ENCODE measurements around the gene NOX3. TPM values are rescaled to one million over a fixed set of nuclear protein-coding genes. Genes with fewer than 3 reads are reported as not detected.

The NOX3 gene
- polyA plus RNA-seq, 1 donor from 2014 or later, result 0.11 TPM

DNA sequence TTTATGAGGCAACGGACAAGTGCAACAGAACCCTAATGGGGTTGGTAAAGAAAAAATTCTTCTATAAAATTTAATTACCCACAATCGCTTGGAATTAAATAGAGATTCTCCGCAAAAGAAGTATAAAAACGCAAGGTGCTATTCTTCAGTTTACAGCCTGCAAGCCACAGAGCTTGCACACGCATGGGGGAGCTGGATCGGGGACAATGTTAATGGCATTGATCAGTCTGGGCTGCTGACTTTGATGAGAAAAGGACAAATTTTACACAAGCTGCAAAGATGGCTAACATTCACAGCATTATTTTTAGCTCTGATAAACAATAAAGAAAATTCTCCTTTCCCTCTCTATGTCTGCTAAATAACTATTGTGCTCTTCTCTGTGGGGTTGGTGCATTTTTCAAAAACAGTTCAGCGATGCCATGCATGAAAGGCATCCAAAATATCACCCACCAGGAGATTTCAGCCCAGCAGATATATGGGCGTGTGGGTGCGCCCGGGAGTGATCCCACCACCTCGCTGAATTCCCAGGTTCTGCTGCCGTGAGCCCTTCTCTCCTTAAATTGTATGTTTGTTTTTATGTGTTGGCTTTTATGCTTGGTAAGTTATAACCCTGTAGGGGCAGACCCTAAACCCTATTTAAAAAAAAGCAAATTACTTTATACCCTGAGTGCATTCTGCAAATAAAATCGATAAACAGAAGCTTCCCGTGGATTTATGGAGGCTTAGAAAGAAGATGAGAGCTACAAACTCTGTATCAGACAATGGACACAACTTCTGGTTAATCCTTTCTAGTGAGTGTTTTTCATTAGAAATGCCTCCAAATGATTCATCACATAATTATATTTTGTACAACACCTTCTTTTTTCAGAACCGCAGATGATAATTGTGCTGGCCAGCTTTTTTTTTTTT, 55.6 kb downstream of the NOX3 start:
- Histone ChIP-seq H3K4me3 (ENCODE audit: low read length) (no peak overlapping the region), H3K4me2 (ENCODE audit: low read length) (no peak overlapping the region)

DNA sequence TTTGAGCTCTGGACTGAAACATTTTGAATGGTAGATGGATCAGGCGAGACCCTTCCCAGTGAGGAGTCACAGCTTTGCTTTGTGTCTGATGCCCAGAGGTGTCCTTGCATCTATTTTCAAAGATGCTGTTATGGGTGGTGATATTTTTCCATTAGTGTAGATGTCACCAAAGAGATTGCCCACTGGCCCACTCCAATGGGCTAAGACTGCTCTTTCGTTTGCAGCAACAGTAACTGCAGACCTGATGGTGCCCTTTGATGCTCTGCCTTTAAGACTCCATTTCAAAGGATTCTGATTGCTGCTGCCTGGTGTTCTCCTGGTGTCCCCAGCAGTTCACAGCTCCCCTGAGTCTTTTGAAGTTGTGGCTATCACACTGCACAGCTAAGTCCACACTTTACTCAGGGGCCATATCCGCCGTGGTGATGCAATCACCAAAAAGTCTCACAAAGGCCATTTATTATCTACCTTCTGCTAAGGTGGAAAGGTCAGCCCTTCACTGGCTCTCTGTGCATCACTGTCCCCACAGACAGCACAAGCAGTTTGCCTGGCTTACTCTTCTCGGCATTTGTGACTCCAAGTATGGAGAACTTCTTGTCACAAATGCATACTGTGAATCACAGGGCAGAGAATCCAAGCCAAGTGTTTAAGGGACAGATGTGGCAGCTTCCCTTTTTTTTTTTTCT, 56.4 kb downstream of the NOX3 start:
- Histone ChIP-seq H3K9me3 (ENCODE audit: low read length) (no peaks in the 10 kb centered on the region), H3K4me2 (ENCODE audit: low read length) (no peak overlapping the region), H3F3A (ENCODE audit: insufficient read depth, low read length, poor library complexity, severe bottlenecking) (no peaks in the 10 kb centered on the region), H3K27ac (ENCODE audit: low read length) (no peak overlapping the region), H3K27me3 (ENCODE audit: insufficient read depth, low read depth, low read length) (no peaks in the 10 kb centered on the region), H3K9me2 (ENCODE audit: insufficient read depth, low read length) (no peaks in the 10 kb centered on the region), H3K36me3 (ENCODE audit: insufficient read depth, low read length) (no peaks in the 10 kb centered on the region), H4K20me1 (ENCODE audit: insufficient read depth) (no peaks in the 10 kb centered on the region), H3K4me3 (ENCODE audit: low read length) (no peak overlapping the region), H3K9ac (ENCODE audit: low read length) (no peak overlapping the region), H3K79me2 (replicated peaks; ENCODE audit: insufficient read depth, low read length) (no peaks in the 10 kb centered on the region), H2AFZ (ENCODE audit: low read depth, low read length) (no peak overlapping the region)
- TF ChIP-seq, protein P1, sequence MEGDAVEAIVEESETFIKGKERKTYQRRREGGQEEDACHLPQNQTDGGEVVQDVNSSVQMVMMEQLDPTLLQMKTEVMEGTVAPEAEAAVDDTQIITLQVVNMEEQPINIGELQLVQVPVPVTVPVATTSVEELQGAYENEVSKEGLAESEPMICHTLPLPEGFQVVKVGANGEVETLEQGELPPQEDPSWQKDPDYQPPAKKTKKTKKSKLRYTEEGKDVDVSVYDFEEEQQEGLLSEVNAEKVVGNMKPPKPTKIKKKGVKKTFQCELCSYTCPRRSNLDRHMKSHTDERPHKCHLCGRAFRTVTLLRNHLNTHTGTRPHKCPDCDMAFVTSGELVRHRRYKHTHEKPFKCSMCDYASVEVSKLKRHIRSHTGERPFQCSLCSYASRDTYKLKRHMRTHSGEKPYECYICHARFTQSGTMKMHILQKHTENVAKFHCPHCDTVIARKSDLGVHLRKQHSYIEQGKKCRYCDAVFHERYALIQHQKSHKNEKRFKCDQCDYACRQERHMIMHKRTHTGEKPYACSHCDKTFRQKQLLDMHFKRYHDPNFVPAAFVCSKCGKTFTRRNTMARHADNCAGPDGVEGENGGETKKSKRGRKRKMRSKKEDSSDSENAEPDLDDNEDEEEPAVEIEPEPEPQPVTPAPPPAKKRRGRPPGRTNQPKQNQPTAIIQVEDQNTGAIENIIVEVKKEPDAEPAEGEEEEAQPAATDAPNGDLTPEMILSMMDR (IDR thresholded peaks at IDR 0.05; ENCODE audit: poor library complexity, severe bottlenecking), result no peak
- TF ChIP-seq SMC3 (conservative IDR thresholded peaks at IDR 0.05; ENCODE audit: poor library complexity), result no peak
- TF ChIP-seq EZH2 (IDR thresholded peaks at IDR 0.05; ENCODE audit: borderline replicate concordance, insufficient read depth, low read length, poor library complexity, severe bottlenecking), result no peak
- TF ChIP-seq TAF1 (IDR thresholded peaks at IDR 0.05; ENCODE audit: low read depth), result no peak
- TF ChIP-seq MXI1 (conservative IDR thresholded peaks at IDR 0.05; ENCODE audit: poor library complexity, severe bottlenecking), result no peak
- TF ChIP-seq EP300 (conservative IDR thresholded peaks at IDR 0.05; ENCODE audit: poor library complexity, severe bottlenecking), result no peak
- TF ChIP-seq, protein P2, sequence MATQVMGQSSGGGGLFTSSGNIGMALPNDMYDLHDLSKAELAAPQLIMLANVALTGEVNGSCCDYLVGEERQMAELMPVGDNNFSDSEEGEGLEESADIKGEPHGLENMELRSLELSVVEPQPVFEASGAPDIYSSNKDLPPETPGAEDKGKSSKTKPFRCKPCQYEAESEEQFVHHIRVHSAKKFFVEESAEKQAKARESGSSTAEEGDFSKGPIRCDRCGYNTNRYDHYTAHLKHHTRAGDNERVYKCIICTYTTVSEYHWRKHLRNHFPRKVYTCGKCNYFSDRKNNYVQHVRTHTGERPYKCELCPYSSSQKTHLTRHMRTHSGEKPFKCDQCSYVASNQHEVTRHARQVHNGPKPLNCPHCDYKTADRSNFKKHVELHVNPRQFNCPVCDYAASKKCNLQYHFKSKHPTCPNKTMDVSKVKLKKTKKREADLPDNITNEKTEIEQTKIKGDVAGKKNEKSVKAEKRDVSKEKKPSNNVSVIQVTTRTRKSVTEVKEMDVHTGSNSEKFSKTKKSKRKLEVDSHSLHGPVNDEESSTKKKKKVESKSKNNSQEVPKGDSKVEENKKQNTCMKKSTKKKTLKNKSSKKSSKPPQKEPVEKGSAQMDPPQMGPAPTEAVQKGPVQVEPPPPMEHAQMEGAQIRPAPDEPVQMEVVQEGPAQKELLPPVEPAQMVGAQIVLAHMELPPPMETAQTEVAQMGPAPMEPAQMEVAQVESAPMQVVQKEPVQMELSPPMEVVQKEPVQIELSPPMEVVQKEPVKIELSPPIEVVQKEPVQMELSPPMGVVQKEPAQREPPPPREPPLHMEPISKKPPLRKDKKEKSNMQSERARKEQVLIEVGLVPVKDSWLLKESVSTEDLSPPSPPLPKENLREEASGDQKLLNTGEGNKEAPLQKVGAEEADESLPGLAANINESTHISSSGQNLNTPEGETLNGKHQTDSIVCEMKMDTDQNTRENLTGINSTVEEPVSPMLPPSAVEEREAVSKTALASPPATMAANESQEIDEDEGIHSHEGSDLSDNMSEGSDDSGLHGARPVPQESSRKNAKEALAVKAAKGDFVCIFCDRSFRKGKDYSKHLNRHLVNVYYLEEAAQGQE (IDR thresholded peaks at IDR 0.05; ENCODE audit: borderline replicate concordance), result no peak

More for the DNA sequence above, 55.6 kb downstream of the NOX3 start:
- Histone ChIP-seq H3K36me3 (ENCODE audit: insufficient read depth, low read length) (no peaks in the 10 kb centered on the region), H3F3A (ENCODE audit: insufficient read depth, low read length, poor library complexity, severe bottlenecking) (no peaks in the 10 kb centered on the region), H3K9me2 (ENCODE audit: insufficient read depth, low read length) (no peaks in the 10 kb centered on the region), H3K27me3 (ENCODE audit: insufficient read depth, low read depth, low read length) (no peaks in the 10 kb centered on the region), H3K9me3 (ENCODE audit: low read length) (no peaks in the 10 kb centered on the region), H3K27ac (ENCODE audit: low read length) (no peak overlapping the region), H3K9ac (ENCODE audit: low read length) (no peak overlapping the region), H3K79me2 (replicated peaks; ENCODE audit: insufficient read depth, low read length) (no peaks in the 10 kb centered on the region), H4K20me1 (ENCODE audit: insufficient read depth) (no peaks in the 10 kb centered on the region), H2AFZ (ENCODE audit: low read depth, low read length) (no peak overlapping the region)
- TF ChIP-seq EP300 (conservative IDR thresholded peaks at IDR 0.05; ENCODE audit: poor library complexity, severe bottlenecking), result no peak
- TF ChIP-seq POLR2AphosphoS5 (IDR thresholded peaks at IDR 0.05), result no peak
- no peak for TF ChIP-seq EZH2 (IDR thresholded peaks at IDR 0.05; ENCODE audit: borderline replicate concordance, insufficient read depth, low read length, poor library complexity, severe bottlenecking)
- no peak for TF ChIP-seq TAF1 (IDR thresholded peaks at IDR 0.05; ENCODE audit: low read depth)
- TF ChIP-seq MXI1 (conservative IDR thresholded peaks at IDR 0.05; ENCODE audit: poor library complexity, severe bottlenecking), result no peak
- TF ChIP-seq, protein P2 (IDR thresholded peaks at IDR 0.05; ENCODE audit: borderline replicate concordance), result no peak
- TF ChIP-seq, protein P1 (IDR thresholded peaks at IDR 0.05; ENCODE audit: poor library complexity, severe bottlenecking), result no peak
- no peak for TF ChIP-seq SMC3 (conservative IDR thresholded peaks at IDR 0.05; ENCODE audit: poor library complexity)
- TF ChIP-seq RAD21 (conservative IDR thresholded peaks at IDR 0.05), result no peak

Measured in neural cell (in vitro differentiated cells).